B cell (primary cell): Measurements from ENCODE around the gene UBE2D3.

Experiments used
- CTCF ChIP-seq: fragments of 200-600 bp; IDR thresholded peaks from one replicate; pipeline ENCODE4 v1.8.0; 2022; ENCODE audit warnings: antibody characterized with exemption, mild to moderate bottlenecking
- EZH2 ChIP-seq: IDR thresholded peaks from 2 replicates; pipeline ENCODE4 v1.6.1; 2012; ENCODE audit warnings: borderline replicate concordance, low read depth, mild to moderate bottlenecking, moderate library complexity, low read length; ENCODE audit not compliant: insufficient read depth, poor library complexity, severe bottlenecking

- no peak for TF ChIP-seq CTCF
- TF ChIP-seq EZH2: no peak
Observed at GRCh38 chr4:102869569-102870197, 42.3 kb upstream of the UBE2D3 start.
